Fibroblast of skin of abdomen (primary cell): ENCODE data around the gene GALNT8.
"Not testable (repeated sequence)": the region's sequence is repeated elsewhere in the genome, so short reads cannot be mapped to it uniquely, and the experiment has no call there.

Source experiments
- DNase-seq: peaks from one replicate; pipeline ENCODE4 v3.0.0-alpha.2; 2013

GALNT8 gene

GRCh38 chr12:4745249-4745648, 25.0 kb downstream of the GALNT8 start:
- no peak for DNase-seq

DNA sequence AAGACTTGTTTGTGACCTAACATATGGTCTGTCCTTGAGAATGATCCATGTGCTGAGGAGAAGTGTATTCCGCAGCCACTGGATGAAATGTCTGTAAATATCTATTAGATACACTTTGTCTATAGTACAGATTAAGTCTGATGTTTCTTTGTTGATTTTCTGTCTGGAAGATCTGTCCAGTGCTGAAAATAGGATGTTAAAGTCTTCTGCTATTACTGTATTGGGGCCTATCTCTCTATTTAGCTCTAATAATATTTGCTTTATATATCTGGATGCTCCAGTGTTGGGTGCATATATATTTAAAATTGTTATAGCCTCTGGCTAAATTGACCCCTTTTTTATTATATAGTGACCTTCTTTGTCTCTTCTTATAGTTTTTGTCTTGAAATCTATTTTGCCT, 31.5 kb downstream of the GALNT8 start:
- DNase-seq = not testable (repeated sequence)

DNA sequence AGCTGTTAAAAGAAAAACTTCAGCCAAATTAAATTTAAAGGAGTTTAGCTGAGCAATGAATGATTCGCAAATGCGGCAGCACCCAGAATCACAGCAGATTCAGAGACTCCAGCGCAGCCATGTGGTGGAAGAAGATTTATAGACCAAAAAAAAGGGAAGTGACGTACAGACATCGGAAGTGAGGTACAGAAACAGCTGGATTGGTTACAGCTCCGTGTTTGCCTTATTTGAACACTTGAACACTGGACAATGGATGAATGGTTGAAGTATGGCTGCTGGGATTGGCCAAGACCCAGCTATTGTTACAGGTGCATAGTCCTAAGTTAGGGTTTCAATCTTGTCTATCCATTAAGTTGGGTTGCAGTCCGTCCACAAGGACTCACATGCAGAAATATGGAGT, 42.6 kb downstream of the GALNT8 start:
- no peak for DNase-seq

GRCh38 chr12:4763549-4763948, 43.3 kb downstream of the GALNT8 start:
- peak; percentile 10 for DNase-seq

GRCh38 chr12:4766445-4766844, 46.2 kb downstream of the GALNT8 start:
- no peak for DNase-seq

DNA sequence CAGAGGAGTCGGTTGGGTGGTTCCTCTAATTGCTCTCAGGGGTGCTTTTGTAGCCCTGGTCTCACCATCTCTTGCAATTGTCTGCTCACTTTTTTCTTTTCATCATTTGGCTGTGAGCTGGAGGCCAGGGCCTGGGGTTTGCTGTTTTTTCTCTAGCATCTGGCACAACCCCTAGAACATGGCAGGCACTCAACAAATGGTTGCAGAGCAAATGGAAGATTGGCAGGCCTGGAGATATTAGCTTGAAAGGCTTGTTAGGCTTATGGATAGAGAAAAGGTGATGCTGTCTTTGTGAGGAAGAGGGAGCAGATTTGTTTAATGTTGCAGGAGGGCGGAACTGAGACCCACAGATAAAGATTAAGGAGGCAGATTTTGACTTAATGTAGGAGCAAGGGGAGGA, 47.0 kb downstream of the GALNT8 start:
- DNase-seq = no peak

GRCh38 chr12:4768341-4768740, 48.1 kb downstream of the GALNT8 start:
- DNase-seq = no peak

DNA sequence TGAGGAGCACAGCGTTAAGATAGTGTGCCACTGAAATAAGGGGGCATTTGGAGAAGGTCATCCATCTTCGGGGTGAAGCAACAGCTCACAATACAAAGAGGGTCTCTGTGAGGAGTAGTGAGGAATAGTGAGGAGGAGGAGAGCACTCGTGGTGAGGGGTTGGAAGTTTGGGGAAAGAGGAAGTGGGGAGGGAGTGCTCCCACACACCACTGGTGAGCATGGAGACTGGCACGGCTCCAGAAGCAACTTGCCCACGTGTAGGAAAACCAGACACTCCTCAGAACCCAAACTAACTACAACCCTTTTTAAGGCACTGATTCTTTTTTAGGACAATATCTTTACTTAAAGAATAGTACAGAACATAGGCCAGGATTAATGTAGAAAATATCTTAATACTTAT, 48.9 kb downstream of the GALNT8 start:
- DNase-seq = no peak

GRCh38 chr12:4771172-4771959, 51.2 kb downstream of the GALNT8 start:
- DNase-seq = no peak

DNA sequence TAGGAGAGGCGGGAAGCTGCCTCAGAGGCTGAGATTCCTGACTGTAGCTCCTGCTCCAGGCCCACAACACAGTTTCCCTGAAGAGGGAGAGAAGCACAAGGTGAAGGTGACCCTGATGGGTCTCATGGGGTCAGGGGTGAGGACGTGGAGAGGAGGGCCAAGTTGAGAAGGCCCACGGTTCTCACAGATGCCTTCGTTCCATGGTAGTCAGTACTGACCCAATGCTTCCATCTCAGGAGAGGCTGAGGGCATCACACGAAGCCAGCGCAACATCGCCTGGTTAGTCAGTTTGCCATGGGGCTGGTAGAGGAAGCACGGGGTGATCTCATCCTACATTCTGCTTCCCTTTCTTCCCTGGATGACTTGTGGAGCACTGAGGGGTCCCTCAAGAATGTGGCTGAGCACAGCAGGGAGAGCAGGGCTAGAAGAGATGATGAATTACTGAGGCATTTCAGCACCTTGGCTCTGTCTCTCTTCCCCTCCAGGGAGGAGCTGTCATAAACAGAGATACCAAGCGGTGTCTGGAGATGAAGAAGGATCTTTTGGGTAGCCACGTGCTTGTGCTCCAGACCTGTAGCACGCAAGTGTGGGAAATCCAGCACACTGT, 51.9 kb downstream of the GALNT8 start:
- DNase-seq = peak; percentile 17

DNA sequence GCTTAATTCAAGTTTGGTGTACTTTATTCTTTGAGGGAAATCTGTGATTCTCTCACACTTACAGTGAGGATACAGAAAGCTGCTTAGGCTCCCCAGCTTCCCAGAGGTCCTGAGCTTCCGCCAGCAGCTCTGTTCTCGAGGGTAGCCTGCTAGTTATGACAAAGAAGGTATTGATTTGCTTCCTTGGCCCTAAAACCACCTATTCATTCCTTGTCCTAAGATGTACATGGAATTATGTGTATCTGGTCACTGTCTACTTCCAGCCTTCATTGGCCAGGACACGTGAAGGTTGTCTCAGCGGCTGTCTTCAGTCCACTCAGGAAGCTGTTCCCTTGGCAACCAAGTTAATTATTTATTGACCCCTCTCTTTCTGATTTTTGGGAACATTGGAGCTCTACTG, 55.7 kb downstream of the GALNT8 start:
- no peak for DNase-seq

GRCh38 chr12:4779749-4780148, 59.5 kb downstream of the GALNT8 start:
- no peak for DNase-seq

DNA sequence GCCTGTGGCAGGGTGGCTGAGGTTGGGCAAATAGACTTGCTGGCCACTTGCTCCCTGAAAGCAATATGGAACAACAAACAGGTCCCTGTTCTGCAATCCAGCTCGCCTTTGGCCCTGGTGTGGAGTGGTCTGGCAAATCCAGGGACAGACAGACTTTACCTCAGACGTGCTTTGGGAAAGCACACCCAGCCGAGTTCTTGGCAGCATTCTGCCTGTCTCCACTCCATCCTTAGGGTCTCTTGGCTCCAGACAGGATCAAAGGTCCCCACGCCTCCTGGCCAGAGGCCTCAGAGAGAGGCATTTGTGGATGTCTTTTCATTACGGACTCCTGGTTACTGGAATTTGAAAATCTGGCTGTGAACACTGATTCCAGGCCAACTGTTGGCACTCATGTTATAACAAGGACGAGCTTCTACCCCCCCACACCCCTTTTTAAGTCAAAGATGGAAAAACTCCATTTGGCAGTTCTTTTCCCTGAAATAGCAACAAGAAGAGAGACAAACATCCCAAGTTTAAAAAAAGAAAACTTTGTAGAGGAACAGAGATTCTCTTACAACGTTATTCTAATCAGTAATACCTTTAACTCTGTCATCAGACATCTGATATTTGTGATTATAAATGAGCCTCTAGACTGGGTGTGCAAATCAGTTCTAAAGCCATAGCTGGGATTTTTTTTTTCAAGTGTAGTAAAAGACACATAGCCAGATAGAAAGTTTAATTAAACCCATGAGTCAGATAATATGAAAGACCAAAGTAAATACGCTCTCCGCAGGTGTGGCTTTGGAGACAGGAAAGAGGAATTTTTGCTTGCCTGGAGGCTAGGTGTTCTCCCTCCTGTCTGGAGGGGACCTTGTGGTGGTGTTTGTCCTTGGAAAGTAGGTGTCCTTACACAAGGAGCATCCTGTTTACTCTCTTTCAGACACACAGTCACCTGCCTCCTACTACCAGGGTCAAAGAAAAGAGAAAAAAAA, 60.7 kb downstream of the GALNT8 start:
- no peak for DNase-seq

GRCh38 chr12:4784404-4785054, 64.3 kb downstream of the GALNT8 start:
- DNase-seq = no peak

DNA sequence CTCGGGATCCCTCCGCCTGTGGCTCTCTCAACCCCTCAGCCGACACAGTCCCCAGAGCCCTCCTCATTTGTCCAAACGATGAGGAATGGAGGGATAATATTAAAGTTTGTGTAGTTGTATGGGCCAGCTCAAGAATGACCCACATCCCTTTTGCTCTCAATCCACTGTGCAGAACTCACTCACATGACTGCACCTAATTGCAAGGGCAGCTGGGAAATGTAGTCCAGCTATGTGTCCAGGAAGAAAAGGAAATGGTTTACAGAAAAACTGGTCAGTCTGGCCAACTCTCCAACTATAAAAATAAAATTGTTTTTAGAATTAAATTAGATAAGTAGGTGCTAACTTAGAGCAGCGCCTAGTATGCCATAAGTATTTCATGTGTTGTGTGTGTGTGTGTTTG, 66.6 kb downstream of the GALNT8 start:
- DNase-seq = no peak

- DNase-seq = no peak
Measured at GRCh38 chr12:4787965-4788364, 67.8 kb downstream of the GALNT8 start.

GRCh38 chr12:4789776-4790175, 69.6 kb downstream of the GALNT8 start:
- no peak for DNase-seq

- no peak for DNase-seq
Measured at GRCh38 chr12:4791497-4791896, 71.3 kb downstream of the GALNT8 start.

GRCh38 chr12:4794491-4794890, 74.3 kb downstream of the GALNT8 start:
- DNase-seq = no peak

GRCh38 chr12:4796216-4796615, 76.0 kb downstream of the GALNT8 start:
- no peak for DNase-seq

- no peak for DNase-seq
Measured at GRCh38 chr12:4796694-4797482, 76.7 kb downstream of the GALNT8 start.

DNA sequence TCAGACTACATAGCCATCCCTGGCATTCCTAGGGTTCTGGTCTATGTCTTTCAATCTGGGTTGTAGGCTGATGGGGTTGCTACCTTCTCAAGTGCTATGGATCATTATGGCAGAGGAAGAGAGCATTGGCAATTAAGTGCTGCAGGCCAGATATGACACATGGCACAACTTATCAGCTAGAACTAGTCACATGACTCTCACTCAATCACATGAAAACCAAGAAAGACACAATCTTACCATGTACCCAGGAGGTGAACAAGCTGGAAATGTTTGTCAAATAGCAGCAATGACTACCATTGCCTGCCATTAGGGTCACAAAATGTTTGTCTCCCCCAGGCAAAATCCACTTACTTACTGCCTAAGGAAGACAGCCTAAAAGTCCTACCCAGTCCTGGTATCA, 80.4 kb downstream of the GALNT8 start:
- no peak for DNase-seq
